Fibroblast of skin of abdomen (primary cell): ENCODE results near the gene MTG1.

Experiments used
- DNase-seq: peaks from one replicate; pipeline ENCODE4 v3.0.0-alpha.2; 2013

MTG1 gene

GRCh38 chr10:133453516-133454203 is 59.7 kb downstream of the MTG1 start, which contains the start of gene SCART1:
TSS of gene SCART1 (plus strand) at chr10:133453945. CDS start at chr10:133453998, 53 bp downstream.
- DNase-seq: no peak

- DNase-seq: no peak
These were observed 60.4 kb downstream of the MTG1 start for GRCh38 chr10:133454204-133454893.

- no peak for DNase-seq
These were observed 61.2 kb downstream of the MTG1 start for GRCh38 chr10:133455196-133455595.

DNA sequence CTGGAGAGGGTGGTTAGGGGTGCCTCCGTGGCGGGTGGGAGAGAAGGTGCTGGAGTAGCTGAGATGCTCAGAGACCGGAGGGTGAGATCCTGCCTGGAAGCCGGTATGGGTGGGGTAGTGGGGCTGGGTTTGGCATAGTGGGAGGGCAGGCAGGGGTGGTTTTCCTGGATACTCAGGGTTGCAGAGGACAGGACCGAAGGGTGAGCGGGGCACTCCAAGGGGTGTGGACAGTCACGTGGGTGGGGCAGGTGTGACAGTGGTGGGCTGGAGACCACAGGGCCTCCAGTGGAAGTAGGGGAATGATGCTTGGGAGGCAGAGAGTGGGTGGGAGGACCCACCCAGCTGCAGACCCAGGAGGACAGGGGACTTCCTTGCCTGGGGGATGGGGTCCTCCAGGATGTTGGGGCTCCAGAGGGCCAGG is 61.7 kb downstream of the MTG1 start:
- no peak for DNase-seq

- no peak for DNase-seq
These were observed 62.3 kb downstream of the MTG1 start for GRCh38 chr10:133456041-133456951.

DNA sequence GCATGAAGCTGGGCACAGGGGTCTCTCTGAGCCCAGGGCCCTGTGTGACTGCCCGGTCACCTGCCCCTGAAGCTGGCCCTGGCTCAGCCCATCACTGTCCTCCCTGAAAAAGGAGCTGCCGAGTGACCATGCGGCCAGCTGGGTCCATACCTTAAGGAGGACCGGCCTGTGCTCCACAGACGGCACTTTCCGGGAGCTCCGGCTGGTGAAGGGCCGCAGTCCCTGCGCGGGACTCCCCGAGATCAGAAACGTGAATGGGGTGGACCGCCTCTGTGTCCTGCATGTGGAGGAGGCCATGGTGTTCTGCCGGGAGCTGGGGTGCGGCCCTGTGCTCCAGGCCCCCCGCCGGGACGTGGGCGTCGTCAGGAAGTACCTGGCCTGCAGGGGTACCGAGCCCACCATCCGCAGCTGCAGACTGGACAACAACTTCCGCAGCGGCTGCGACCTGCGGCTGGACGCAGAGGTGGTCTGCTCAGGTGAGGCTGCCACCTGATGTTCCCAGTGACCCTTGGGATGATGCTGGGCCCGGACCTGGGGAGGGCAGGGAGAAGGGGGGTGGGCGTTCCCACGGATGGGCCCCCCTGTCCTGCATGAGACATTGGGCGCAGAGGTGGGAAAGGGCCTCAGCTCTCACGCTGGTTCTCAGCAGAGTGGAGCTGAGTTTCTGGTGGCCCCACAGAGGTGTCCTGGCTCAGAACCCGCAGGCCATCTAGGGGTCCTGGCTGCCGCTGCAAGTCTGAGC is 63.3 kb downstream of the MTG1 start:
- no peak for DNase-seq

DNA sequence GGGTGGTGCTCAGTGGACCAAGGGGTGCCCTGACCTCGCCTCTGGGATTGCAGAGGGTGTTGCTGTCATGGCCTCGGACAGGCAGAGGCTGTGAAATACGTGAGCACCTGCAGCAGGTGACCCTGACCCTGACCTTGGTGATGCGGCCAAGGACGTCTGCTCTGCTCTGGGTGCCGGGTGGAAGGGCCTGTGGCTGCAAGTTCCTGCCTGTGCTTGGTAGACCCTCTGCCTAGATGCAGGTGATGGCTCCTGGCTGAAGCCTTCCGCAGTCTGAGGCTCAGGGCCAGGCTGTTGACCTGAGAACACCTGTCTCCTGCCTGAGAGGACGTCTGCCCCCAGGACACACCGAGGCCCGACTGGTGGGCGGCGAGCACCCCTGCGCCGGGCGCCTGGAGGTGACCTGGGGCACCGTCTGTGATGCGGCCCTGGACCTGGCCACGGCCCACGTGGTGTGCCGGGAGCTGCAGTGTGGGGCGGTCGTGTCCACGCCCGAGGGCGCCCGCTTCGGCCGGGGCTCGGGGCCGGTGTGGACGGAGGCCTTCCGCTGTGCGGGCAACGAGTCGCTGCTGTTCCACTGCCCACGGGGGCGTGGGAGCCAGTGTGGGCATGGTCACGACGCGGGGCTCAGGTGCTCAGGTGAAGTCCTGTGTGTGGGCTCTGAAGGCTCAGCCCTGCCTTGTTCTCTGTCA is 64.2 kb downstream of the MTG1 start:
- DNase-seq: no peak

- no peak for DNase-seq
These were observed 64.9 kb downstream of the MTG1 start for GRCh38 chr10:133458710-133459453.

GRCh38 chr10:133459454-133460207 is 65.7 kb downstream of the MTG1 start:
- DNase-seq: no peak

GRCh38 chr10:133460208-133460769 is 66.3 kb downstream of the MTG1 start:
- DNase-seq: no peak

- DNase-seq: no peak
These were observed 67.1 kb downstream of the MTG1 start for GRCh38 chr10:133461027-133461426.

GRCh38 chr10:133461841-133462240 is 67.9 kb downstream of the MTG1 start:
- no peak for DNase-seq

DNA sequence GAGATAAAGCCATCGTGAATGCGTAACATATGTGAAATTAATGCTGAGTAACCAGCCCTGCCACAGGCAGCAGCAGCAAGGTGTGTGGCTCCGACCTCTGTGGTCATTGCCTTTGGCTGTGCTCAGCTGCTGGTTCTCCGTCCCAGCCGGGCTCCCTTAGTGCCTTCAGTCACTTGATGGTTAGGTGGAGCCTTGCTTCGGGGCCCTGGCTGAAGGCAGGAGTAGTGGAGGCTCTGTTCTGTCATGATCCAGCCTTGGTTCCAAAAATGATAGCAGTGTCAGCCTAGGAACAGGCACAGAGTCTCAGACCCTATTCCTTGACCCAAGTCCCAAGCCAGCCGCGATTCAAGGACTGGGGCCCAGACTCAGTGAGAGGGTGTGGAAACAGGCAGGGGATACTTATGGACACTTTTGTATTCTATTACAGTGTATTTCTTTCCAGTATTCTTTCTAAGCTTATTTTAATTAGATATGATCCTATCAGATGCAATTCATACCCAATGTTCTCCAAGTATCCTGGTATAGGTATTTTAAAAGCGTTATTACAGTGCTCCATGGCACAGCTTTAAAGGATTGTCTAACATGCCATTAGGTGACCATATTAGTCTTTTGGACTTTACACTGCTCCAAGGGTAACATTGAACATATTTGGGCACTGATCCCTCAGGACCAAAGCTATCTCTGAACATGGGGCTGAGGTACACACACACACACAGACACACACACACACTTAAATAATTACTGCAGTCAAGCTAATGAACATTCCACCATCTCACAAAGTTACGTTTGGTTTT is 68.8 kb downstream of the MTG1 start:
- DNase-seq: no peak

DNA sequence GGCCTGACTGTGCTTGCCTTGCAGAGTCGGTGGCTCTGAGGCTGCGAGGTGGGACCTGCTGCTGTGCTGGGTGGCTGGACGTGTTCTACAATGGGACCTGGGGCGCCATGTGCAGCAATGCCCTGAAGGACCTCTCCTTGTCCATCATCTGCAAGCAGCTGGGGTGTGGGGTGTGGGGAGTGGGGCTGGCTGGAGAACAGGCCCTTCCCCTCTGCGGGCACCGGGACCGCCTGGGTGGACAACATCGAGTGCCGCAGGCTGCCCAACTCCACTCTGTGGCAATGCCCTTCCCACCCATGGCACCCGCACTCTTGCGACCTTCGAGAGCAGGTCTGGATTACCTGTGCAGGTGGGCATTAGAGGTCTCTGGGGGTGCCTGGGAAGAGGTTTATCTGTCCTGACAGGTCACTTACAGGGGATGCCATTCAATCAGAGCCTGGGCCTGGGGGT is 70.7 kb downstream of the MTG1 start:
- no peak for DNase-seq

GRCh38 chr10:133465191-133465949 is 71.4 kb downstream of the MTG1 start:
- no peak for DNase-seq

DNA sequence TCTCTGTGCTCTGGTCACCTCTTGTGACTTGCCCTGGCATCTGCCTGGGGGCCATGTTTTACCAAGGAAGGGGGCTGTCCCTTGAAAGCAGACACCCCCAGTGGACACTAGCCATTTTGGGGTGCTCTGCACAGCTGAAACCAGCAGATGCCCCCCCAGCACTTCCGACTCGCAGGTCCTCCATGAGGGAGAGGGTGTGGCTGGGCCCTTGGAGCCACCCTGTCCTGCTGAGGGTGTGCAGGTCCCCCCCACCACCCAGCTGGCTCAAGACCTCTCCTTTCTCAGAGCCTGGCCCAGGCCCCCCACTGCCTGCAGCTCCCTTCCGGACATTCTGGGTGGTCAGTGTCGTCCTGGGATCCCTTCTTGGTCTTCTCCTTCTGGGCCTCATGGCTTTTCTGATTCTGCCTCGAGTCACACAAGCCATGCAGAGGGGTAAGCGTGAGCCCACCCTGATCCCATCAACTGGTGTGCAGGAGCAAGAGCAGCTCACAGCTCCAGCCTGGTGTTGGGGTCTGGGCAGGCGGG is 72.1 kb downstream of the MTG1 start:
- no peak for DNase-seq

- no peak for DNase-seq
These were observed 72.8 kb downstream of the MTG1 start for GRCh38 chr10:133466683-133467275.
